GM12878 (cell line): ENCODE measurements around the gene RFC1. TPM values are rescaled to one million over a fixed set of nuclear protein-coding genes. Genes with fewer than 3 reads are reported as not detected.

ENCODE experiments used
- ATAC-seq: fragments of 200-7000 bp; cut with Tn5 transposase; 3 replicates; pipeline ENCODE4 v1.9.1; 2020; ENCODE audit warnings: mild to moderate bottlenecking, moderate library complexity
- BruUV-seq: library from RNA; stranded (reverse); fragments of 400-500 nt; replicated peaks from 2 replicates; lab custom pipeline; 2021; lab: Mats Ljungman, UMichigan
- CTCF ChIA-PET: fragments of 300-600 bp; sonication (Branson Sonifier 250); formaldehyde crosslinking; extraction: SDS; loops from one replicate; lab custom pipeline; 2021; ENCODE audit warnings: inconsistent platforms; lab: Yijun Ruan, JAX
- POLR2A ChIA-PET: fragments of 350-600 bp; formaldehyde crosslinking; extraction: SDS; loops from one replicate; lab custom pipeline; 2021; ENCODE audit warnings: inconsistent platforms; lab: Charles Lee
- RAD21 ChIA-PET: fragments of 300-600 bp; sonication (Branson Sonifier 250); formaldehyde crosslinking; loops from one replicate; lab custom pipeline; 2023; ENCODE audit warnings: antibody characterized with exemption; ENCODE audit not compliant: unreplicated experiment; lab: Charles Lee
- SMC1A ChIA-PET: fragments of 300-600 bp; sonication (Branson Sonifier 250); formaldehyde crosslinking; loops from one replicate; lab custom pipeline; 2023; ENCODE audit not compliant: unreplicated experiment, uncharacterized antibody; lab: Charles Lee
- DNase-seq: peaks from one replicate; pipeline ENCODE4 v3.0.0-alpha.2; 2011; ENCODE audit warnings: low read depth, low spot score
- FAIRE-seq: peaks from 3 replicates; lab custom pipeline; 2011; peaks lifted over from hg19 to GRCh38; lab: Jason Lieb, UNC
- H2AFZ ChIP-seq: 2 replicates; pipeline ENCODE4 v1.6.0; 2011; ENCODE audit warnings: low read depth, low read length, control low read depth; ENCODE audit not compliant: control insufficient read depth
- H3K27ac ChIP-seq: 2 replicates; pipeline ENCODE4 v1.5.1; 2011; ENCODE audit warnings: control low read depth; ENCODE audit not compliant: control insufficient read depth, insufficient read depth
- H3K27me3 ChIP-seq, 2 experiments: replicated peaks in 1 of 2; 2 replicates each; pipeline versions ENCODE4 v1.6.0 to v1.6.1; 2011; ENCODE audit warnings: low read length in 1 of 2; ENCODE audit not compliant: control insufficient read depth in 2 of 2, insufficient read depth in 2 of 2
- H3K36me3 ChIP-seq, 2 experiments: 2 replicates each; pipeline ENCODE4 v1.5.1; 2011; ENCODE audit warnings: low read length in 1 of 2; ENCODE audit not compliant: control insufficient read depth in 2 of 2, insufficient read depth in 2 of 2
- H3K4me1 ChIP-seq: 2 replicates; pipeline ENCODE4 v1.6.1; 2011; ENCODE audit warnings: mild to moderate bottlenecking, low read length, moderate library complexity, mixed read lengths; ENCODE audit not compliant: control insufficient read depth, insufficient read depth
- H3K4me2 ChIP-seq: 2 replicates; pipeline ENCODE4 v1.6.0; 2011; ENCODE audit warnings: control low read depth; ENCODE audit not compliant: control insufficient read depth, insufficient read depth
- H3K4me3 ChIP-seq: fragments of 200-600 bp; sonication (generic); 2 replicates; pipeline ENCODE4 v1.5.1; 2016
- H3K79me2 ChIP-seq: 2 replicates; pipeline ENCODE4 v1.6.0; 2011; ENCODE audit warnings: low read length; ENCODE audit not compliant: control insufficient read depth, insufficient read depth
- H3K9ac ChIP-seq: 2 replicates; pipeline ENCODE4 v1.8.0; 2011; ENCODE audit warnings: low read length, control low read depth, mixed read lengths; ENCODE audit not compliant: control insufficient read depth, insufficient read depth
- H3K9me3 ChIP-seq: replicated peaks from 3 replicates; pipeline ENCODE4 v1.5.1; 2011; ENCODE audit warnings: mild to moderate bottlenecking, low read length; ENCODE audit not compliant: control insufficient read depth, insufficient read depth
- H4K20me1 ChIP-seq: 2 replicates; pipeline ENCODE4 v1.6.0; 2011; ENCODE audit not compliant: control insufficient read depth, insufficient read depth
- IKZF2 ChIP-seq, 2 experiments: fragments of 450-650 bp; IDR thresholded peaks; 2 replicates each; pipeline ENCODE4 v1.6.1; 2017; ENCODE audit warnings: mild to moderate bottlenecking in 2 of 2, moderate library complexity in 2 of 2
- PML ChIP-seq: IDR thresholded peaks from 2 replicates; pipeline ENCODE4 v1.6.1; 2012; ENCODE audit warnings: low read length, inconsistent platforms
- RELA ChIP-seq: fragments of 450-650 bp; IDR thresholded peaks from 2 replicates; pipeline ENCODE4 v1.8.0; 2014; ENCODE audit warnings: borderline replicate concordance; ENCODE audit not compliant: partially characterized antibody
- TARDBP ChIP-seq: IDR thresholded peaks from 2 replicates; pipeline ENCODE4 v1.6.1; 2016; ENCODE audit warnings: borderline replicate concordance
- ZSCAN29 ChIP-seq: fragments of 450-650 bp; IDR thresholded peaks from 2 replicates; pipeline ENCODE4 v1.6.1; 2017; ENCODE audit warnings: mild to moderate bottlenecking, moderate library complexity
- WGBS: methylation state at CpG from one replicate; pipeline ENCODE4 v1.1.6; 2016; ENCODE audit warnings: low lambda C conversion rate; ENCODE audit not compliant: insufficient replicate concordance, insufficient coverage; ENCODE audit errors: missing lambda C conversion rate; 5-methylcytosine and 5-hydroxymethylcytosine counted together
- in situ Hi-C: fragments of 300-500 bp; cut with MboI; formaldehyde crosslinking; loops from 9 replicates; pipeline ENCODE4 v1.14.3; 2018; ENCODE audit warnings: mixed read lengths
- intact Hi-C: fragments of 100-400 bp; cut with micrococcal nuclease; formaldehyde crosslinking; loops from one replicate; pipeline ENCODE4 v1.14.2; 2022; ENCODE audit not compliant: unreplicated experiment
- polyA plus RNA-seq, 11 experiments: library from polyadenylated mRNA; depleted of rRNA in 4 of 11; unstranded in 6 of 11; stranded (reverse) in 5 of 11; fragments of >200 nt; fragmentation: Nextera tagmentation in 4 of 11; fragmentation: Illumina TruSeq in 1 of 11; extraction: Ambion mirVana in 4 of 11; extraction: Trizol in 1 of 11; gene quantifications; 1 replicate in 1 of 11; 2 replicates in 10 of 11; pipeline versions ENCODE4 v1.2.1 to v1.2.3, GENCODE V29; 2011 to 2016; ENCODE audit warnings: inconsistent platforms in 2 of 11, missing spikeins in 2 of 11, low read depth in 1 of 11
- total RNA-seq, 4 experiments: library from RNA; depleted of rRNA in 3 of 4; stranded (reverse); fragments of >200 nt in 3 of 4; fragmentation: Illumina TruSeq in 1 of 4; extraction: Trizol in 1 of 4; gene quantifications; 2 replicates each; pipeline versions ENCODE4 v1.2.1 to v1.2.3, GENCODE V29; 2013 to 2021
- TF ChIP-seq, protein P1 (sequence below): IDR thresholded peaks from 2 replicates; pipeline ENCODE4 v1.6.1; 2011; ENCODE audit warnings: borderline replicate concordance, low read depth, mild to moderate bottlenecking, moderate library complexity, low read length; ENCODE audit not compliant: insufficient read depth, poor library complexity, severe bottlenecking

RFC1 gene
- total and polyA plus RNA-seq, 10 of the 15 experiments (the other 5 are each of a cell fraction or from before 2014, with no cell fraction given), result 22.5 to 67.8 (median 40.3) TPM

DNA sequence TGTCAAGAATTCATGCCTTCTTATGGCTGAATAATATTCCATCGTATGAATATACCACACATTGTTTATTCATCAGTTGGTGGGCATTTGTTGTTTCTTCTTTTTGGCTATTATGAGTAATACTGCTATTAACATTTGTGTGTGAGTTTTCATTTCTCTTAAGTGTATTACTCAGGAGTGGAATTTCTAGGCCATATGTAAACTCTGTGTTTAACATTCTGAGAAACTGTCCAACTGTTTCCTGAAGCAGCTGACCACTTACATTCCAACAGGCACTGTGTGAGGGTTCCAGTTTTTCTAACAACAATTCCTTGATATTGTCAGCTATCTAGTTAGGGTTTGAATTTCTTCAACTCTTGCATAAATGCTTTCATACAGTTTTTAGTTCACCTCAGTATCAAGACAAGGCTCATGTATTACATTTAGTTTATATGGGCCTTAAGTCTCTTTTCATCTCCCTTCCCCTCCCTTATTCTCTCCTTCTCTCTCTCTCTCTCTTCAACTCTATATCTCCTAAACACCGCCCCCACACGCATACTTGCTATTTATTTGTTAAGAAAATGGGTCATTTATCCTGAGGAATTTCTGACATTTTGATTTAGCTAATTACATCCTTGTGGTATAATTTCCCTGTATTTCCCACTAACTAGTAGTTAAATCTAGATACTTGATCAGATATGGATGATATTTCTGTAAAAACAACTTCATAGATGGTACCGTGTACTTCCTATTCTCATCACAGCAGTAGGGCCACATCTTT is 106.4 kb downstream of the RFC1 start:
- no peaks in the 10 kb centered on the region for H3K79me2 ChIP-seq
- H3K36me3 ChIP-seq, result no peaks in the 10 kb centered on the region
- CTCF ChIA-PET, result no interaction called here
- in situ Hi-C loops, result no loop called here
- H3K4me3 ChIP-seq, result no peak overlapping the region
- no peaks in the 10 kb centered on the region for H3K27me3 ChIP-seq
- H2AFZ ChIP-seq, result no peak overlapping the region
- no peak overlapping the region for H3K4me2 ChIP-seq
- ATAC-seq (no peak), DNase-seq (no peak), FAIRE-seq (no peak)
- TF ChIP-seq PML, result no peak
- TF ChIP-seq ZSCAN29, result no peak
- no peak for TF ChIP-seq RELA
- no peak for TF ChIP-seq TARDBP
- TF ChIP-seq IKZF2 (IDR thresholded peaks at IDR 0.05), result no peak
- 72% methylated on average over 4 of the region's 4 CpGs for WGBS
- H3K9me3 ChIP-seq, result no peaks in the 10 kb centered on the region
- no TSS peak for BruUV-seq
- RAD21 ChIA-PET, result no interaction called here
- no peak overlapping the region for H3K9ac ChIP-seq
- H3K27ac ChIP-seq, result no peak overlapping the region
- POLR2A ChIA-PET, result no interaction called here
- intact Hi-C loops, result no loop called here
- no peaks in the 10 kb centered on the region for H4K20me1 ChIP-seq
- SMC1A ChIA-PET, result no interaction called here
- no peaks in the 10 kb centered on the region for H3K4me1 ChIP-seq

DNA sequence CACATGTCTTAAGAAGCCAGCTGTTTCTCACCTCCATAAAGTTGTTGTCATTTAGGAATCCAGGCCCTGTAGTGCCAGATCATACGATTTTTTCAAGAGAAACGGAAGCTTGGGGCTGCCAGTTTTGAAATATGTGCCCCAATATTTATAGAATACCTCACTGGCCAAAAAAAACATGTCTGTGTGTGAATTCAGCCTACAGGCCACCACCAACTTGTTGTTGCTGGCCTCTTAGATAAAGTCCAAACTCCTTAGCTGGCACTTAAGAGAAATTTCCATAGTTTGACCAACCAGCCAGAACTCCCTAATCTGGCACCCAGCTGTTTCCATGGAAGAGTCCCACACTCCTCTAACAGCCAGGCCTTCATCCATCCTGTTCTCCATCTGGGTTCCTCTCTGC is 109.7 kb downstream of the RFC1 start:
- ChIA-PET SMC1A (interaction anchor here (1.1 kb wide), 1 partner anchor 14 kb away, joined by 3 read pairs; no protein-coding TSS in a partner anchor), CTCF (no interaction called here), RAD21 (no interaction called here), POLR2A (no interaction called here)
- in situ Hi-C loops, result no loop called here
- Histone ChIP-seq H3K4me2 (no peak overlapping the region), H3K27ac (no peak overlapping the region), H3K9me3 (no peaks in the 10 kb centered on the region), H3K79me2 (no peaks in the 10 kb centered on the region), H3K4me1 (no peaks in the 10 kb centered on the region), H3K27me3 (no peaks in the 10 kb centered on the region), H4K20me1 (no peaks in the 10 kb centered on the region), H3K9ac (no peak overlapping the region), H3K4me3 (no peak overlapping the region), H2AFZ (no peak overlapping the region), H3K36me3 (no peaks in the 10 kb centered on the region)
- intact Hi-C loops, result no loop called here
- TF ChIP-seq, protein P1, sequence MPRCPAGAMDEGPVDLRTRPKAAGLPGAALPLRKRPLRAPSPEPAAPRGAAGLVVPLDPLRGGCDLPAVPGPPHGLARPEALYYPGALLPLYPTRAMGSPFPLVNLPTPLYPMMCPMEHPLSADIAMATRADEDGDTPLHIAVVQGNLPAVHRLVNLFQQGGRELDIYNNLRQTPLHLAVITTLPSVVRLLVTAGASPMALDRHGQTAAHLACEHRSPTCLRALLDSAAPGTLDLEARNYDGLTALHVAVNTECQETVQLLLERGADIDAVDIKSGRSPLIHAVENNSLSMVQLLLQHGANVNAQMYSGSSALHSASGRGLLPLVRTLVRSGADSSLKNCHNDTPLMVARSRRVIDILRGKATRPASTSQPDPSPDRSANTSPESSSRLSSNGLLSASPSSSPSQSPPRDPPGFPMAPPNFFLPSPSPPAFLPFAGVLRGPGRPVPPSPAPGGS, result no peak
- no peak for DNase-seq
- no TSS peak for BruUV-seq
- no peak for FAIRE-seq
- no peak for ATAC-seq
- whole genome bisulfite sequencing, result 85% methylated on average over 2 of the region's 2 CpGs
